Measurements from ENCODE around the gene NSG1.

NSG1 gene

DNA sequence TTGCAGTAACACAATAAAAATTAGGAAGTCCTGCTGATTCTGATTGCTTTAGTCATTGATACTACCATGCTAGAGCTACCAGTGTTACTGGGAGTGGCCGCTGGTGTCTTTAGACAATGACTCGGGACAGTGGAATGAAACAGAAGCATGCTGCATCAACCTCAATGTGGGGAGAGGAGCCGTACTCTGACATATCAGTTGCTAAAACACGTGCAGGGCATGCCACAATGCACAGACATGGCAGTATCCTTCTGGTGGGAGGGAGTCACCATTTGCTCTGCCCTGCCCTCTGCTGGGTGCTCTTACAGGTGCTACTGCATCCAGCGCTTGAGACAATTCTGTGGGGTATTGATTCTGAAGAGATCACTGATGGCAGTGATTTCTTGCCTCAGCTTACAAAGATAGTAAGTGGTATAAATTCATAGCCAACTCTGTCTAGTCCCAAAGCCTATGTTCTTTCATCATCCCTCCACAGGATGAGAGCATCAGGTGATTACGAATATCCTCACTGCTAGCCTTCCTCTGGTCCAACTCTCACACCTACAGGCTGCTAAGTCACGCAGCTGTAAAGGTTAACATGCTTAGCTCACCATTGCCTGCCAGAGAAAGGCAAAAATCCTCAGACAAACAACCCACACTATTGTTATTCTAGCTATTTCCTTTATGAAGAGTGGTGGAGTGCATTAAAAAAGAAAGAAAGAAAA is 43.7 kb downstream of the NSG1 start:
- H3F3A ChIP-seq (ENCODE audit: control insufficient read depth, insufficient read depth): no peaks in the 10 kb centered on the region
- H3K4me2 ChIP-seq (ENCODE audit: low read length): no peak overlapping the region
- H3K4me3 ChIP-seq (ENCODE audit: low read length): no peak overlapping the region
- H3K79me2 ChIP-seq (ENCODE audit: control insufficient read depth, low read length): no peaks in the 10 kb centered on the region
- H4K20me1 ChIP-seq (ENCODE audit: control insufficient read depth, insufficient read depth, low read depth, low read length): no peaks in the 10 kb centered on the region
- H3K27ac ChIP-seq (ENCODE audit: low read depth, low read length): no peak overlapping the region
- no peaks in the 10 kb centered on the region for H3K9me3 ChIP-seq (ENCODE audit: control insufficient read depth, insufficient read depth, low read length)
- TF ChIP-seq EZH2phosphoT487 (IDR thresholded peaks at IDR 0.05; ENCODE audit: borderline replicate concordance, low read length): no peak
- TF ChIP-seq, protein P1, sequence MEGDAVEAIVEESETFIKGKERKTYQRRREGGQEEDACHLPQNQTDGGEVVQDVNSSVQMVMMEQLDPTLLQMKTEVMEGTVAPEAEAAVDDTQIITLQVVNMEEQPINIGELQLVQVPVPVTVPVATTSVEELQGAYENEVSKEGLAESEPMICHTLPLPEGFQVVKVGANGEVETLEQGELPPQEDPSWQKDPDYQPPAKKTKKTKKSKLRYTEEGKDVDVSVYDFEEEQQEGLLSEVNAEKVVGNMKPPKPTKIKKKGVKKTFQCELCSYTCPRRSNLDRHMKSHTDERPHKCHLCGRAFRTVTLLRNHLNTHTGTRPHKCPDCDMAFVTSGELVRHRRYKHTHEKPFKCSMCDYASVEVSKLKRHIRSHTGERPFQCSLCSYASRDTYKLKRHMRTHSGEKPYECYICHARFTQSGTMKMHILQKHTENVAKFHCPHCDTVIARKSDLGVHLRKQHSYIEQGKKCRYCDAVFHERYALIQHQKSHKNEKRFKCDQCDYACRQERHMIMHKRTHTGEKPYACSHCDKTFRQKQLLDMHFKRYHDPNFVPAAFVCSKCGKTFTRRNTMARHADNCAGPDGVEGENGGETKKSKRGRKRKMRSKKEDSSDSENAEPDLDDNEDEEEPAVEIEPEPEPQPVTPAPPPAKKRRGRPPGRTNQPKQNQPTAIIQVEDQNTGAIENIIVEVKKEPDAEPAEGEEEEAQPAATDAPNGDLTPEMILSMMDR (IDR thresholded peaks at IDR 0.05; ENCODE audit: low read depth, low read length, poor library complexity, severe bottlenecking): peak; percentile 84
- H3K9me2 ChIP-seq (replicated peaks; ENCODE audit: control insufficient read depth, low read length): no peaks in the 10 kb centered on the region
- peaks cover 3% of the 10 kb centered on the region; the same call in 1 of the 2 replicates for H3K36me3 ChIP-seq (ENCODE audit: control insufficient read depth, low read length)
- H3K27me3 ChIP-seq (ENCODE audit: control insufficient read depth, low read length): no peaks in the 10 kb centered on the region
- H3K4me1 ChIP-seq (ENCODE audit: control insufficient read depth, low read length): peaks cover 7% of the 10 kb centered on the region

DNA sequence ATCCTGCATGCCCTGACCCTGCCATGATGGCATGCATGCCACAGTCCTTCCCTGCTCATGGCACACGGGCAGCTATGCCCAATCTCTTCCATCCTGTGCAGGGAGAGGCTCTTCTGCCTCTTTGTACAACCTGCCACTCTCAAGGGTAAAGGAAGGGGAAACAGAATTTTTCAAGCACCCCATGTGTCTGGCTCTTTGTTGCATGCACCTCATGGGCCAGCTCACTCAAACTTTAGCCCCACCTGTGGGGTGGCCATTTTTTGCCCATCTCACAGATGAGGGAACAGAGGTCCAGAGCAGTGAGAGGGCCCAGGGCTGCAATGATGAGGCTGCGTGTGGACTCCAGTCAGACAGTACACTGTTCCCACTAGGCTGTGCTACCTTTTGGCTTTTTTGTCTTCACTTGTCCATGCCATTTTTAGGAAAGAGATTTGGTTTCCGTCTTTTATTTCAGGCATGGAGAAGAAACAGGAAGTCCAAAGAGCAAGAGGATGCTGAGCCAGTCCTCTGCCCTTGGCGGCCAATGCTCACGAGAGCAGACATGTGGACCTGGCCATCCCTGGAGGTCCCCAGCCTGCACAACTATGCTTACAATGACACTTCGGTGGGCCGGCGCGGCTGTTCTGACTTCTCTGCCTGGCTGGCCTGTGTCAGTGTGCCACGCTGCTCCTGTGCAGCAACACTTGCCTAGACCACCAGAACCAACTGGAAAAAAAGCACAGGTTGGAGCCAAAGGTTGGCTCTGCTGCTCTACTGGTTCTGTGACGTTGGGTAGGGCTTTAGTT is 45.6 kb downstream of the NSG1 start:
- TF ChIP-seq, protein P1 (IDR thresholded peaks at IDR 0.05; ENCODE audit: low read depth, low read length, poor library complexity, severe bottlenecking): no peak
- TF ChIP-seq EZH2phosphoT487 (IDR thresholded peaks at IDR 0.05; ENCODE audit: borderline replicate concordance, low read length): no peak
- H3K9me3 ChIP-seq (ENCODE audit: control insufficient read depth, insufficient read depth, low read length): no peaks in the 10 kb centered on the region
- H3F3A ChIP-seq (ENCODE audit: control insufficient read depth, insufficient read depth): no peaks in the 10 kb centered on the region
- H3K36me3 ChIP-seq (ENCODE audit: control insufficient read depth, low read length): peaks cover 4% of the 10 kb centered on the region; the same call in 1 of the 2 replicates
- H4K20me1 ChIP-seq (ENCODE audit: control insufficient read depth, insufficient read depth, low read depth, low read length): no peaks in the 10 kb centered on the region
- no peaks in the 10 kb centered on the region for H3K27me3 ChIP-seq (ENCODE audit: control insufficient read depth, low read length)
- H3K4me1 ChIP-seq (ENCODE audit: control insufficient read depth, low read length): peaks cover 7% of the 10 kb centered on the region
- H3K27ac ChIP-seq (ENCODE audit: low read depth, low read length): no peak overlapping the region
- no peaks in the 10 kb centered on the region for H3K79me2 ChIP-seq (ENCODE audit: control insufficient read depth, low read length)
- H3K4me2 ChIP-seq (ENCODE audit: low read length): no peak overlapping the region
- no peaks in the 10 kb centered on the region for H3K9me2 ChIP-seq (replicated peaks; ENCODE audit: control insufficient read depth, low read length)
- no peak overlapping the region for H3K4me3 ChIP-seq (ENCODE audit: low read length)

- H3K9me2 ChIP-seq (replicated peaks; ENCODE audit: control insufficient read depth, low read length): no peaks in the 10 kb centered on the region
- H4K20me1 ChIP-seq (ENCODE audit: control insufficient read depth, insufficient read depth, low read depth, low read length): no peaks in the 10 kb centered on the region
- no peaks in the 10 kb centered on the region for H3F3A ChIP-seq (ENCODE audit: control insufficient read depth, insufficient read depth)
- H3K4me1 ChIP-seq (ENCODE audit: control insufficient read depth, low read length): peaks cover 16% of the 10 kb centered on the region
- H3K4me3 ChIP-seq (ENCODE audit: low read length): no peak overlapping the region
- peaks cover 13% of the 10 kb centered on the region; the same call in 1 of the 2 replicates for H3K36me3 ChIP-seq (ENCODE audit: control insufficient read depth, low read length)
- no peak overlapping the region for H3K27ac ChIP-seq (ENCODE audit: low read depth, low read length)
- H3K79me2 ChIP-seq (ENCODE audit: control insufficient read depth, low read length): no peaks in the 10 kb centered on the region
- TF ChIP-seq EZH2phosphoT487 (IDR thresholded peaks at IDR 0.05; ENCODE audit: borderline replicate concordance, low read length): no peak
- H3K27me3 ChIP-seq (ENCODE audit: control insufficient read depth, low read length): no peaks in the 10 kb centered on the region
- H3K9me3 ChIP-seq (ENCODE audit: control insufficient read depth, insufficient read depth, low read length): no peaks in the 10 kb centered on the region
- H3K4me2 ChIP-seq (ENCODE audit: low read length): no peak overlapping the region
Measured at GRCh38 chr4:4433941-4434340, 47.0 kb downstream of the NSG1 start.

Measured in DOHH2 (cell line).